HepG2 (cell line): ENCODE data around the gene FBXL7. TPM values are rescaled to one million over a fixed set of nuclear protein-coding genes. Genes with fewer than 3 reads are reported as not detected.

ENCODE experiments used
- ATAC-seq: fragments of 200-7000 bp; cut with Tn5 transposase; 3 replicates; pipeline ENCODE4 v1.9.1; 2020; ENCODE audit warnings: mild to moderate bottlenecking, moderate library complexity
- BruUV-seq: library from RNA; stranded (reverse); fragments of 400-500 nt; replicated peaks from 2 replicates; lab custom pipeline; 2021; lab: Mats Ljungman, UMichigan
- CTCF ChIA-PET: fragments of 300-600 bp; formaldehyde crosslinking; extraction: SDS; loops from one replicate; lab custom pipeline; 2021; ENCODE audit warnings: low total read pairs, inconsistent platforms, low intra/inter-chr PET ratio; lab: Yijun Ruan, JAX
- POLR2A ChIA-PET: fragments of 350-600 bp; sonication (Branson Sonifier 250); formaldehyde crosslinking; loops from one replicate; lab custom pipeline; 2020; ENCODE audit warnings: antibody characterized with exemption, inconsistent platforms; lab: Yijun Ruan, JAX
- DNase-seq: peaks from one replicate; pipeline ENCODE4 v3.0.0-alpha.2; 2015; ENCODE audit warnings: low spot score
- FAIRE-seq: peaks from 3 replicates; lab custom pipeline; 2011; peaks lifted over from hg19 to GRCh38; lab: Jason Lieb, UNC
- H2AFZ ChIP-seq: one replicate; pipeline ENCODE4 v1.6.1; 2011; ENCODE audit warnings: low read length, inconsistent platforms
- H3K27ac ChIP-seq: fragments of 300-600 bp; 3 replicates; pipeline ENCODE4 v1.8.0; 2011; ENCODE audit warnings: mixed run types, mild to moderate bottlenecking, mixed read lengths, low read length, inconsistent platforms; ENCODE audit not compliant: insufficient read depth; ENCODE audit errors: extremely low read length
- H3K27me3 ChIP-seq, 2 experiments: fragments of 200-600 bp in 1 of 2; 2 replicates in 1 of 2; 3 replicates in 1 of 2; pipeline versions ENCODE4 v1.6.0 to v1.8.0; 2011; ENCODE audit warnings: low read length in 2 of 2, mild to moderate bottlenecking in 2 of 2, moderate library complexity in 2 of 2, inconsistent platforms in 1 of 2; ENCODE audit not compliant: insufficient read depth in 2 of 2, control insufficient read depth in 1 of 2
- H3K36me3 ChIP-seq, 2 experiments: fragments of 200-600 bp in 1 of 2; replicated peaks in 1 of 2; 2 replicates in 1 of 2; 3 replicates in 1 of 2; pipeline versions ENCODE4 v1.5.1 to v1.8.0; 2011; ENCODE audit warnings: low read length in 2 of 2, inconsistent platforms in 1 of 2; ENCODE audit not compliant: insufficient read depth in 2 of 2, control insufficient read depth in 1 of 2
- H3K4me1 ChIP-seq: 2 replicates; pipeline ENCODE4 v1.5.1; 2012; ENCODE audit warnings: low read length, inconsistent platforms; ENCODE audit not compliant: insufficient read depth
- H3K4me2 ChIP-seq: 2 replicates; pipeline ENCODE4 v1.6.0; 2011; ENCODE audit warnings: low read depth, low read length, inconsistent platforms
- H3K4me3 ChIP-seq, 3 experiments: fragments of 200-600 bp in 1 of 3; sonication (generic), shearing (Covaris generic) in 1 of 3; replicated peaks in 1 of 3; 2 replicates each; pipeline ENCODE4 v1.5.1; 2011 to 2016; ENCODE audit warnings: low read length in 3 of 3, inconsistent platforms in 2 of 3, low read depth in 2 of 3, mild to moderate bottlenecking in 2 of 3, control low read depth in 1 of 3, mixed read lengths in 1 of 3; ENCODE audit not compliant: insufficient read depth in 1 of 3
- H3K79me2 ChIP-seq: one replicate; pipeline ENCODE4 v1.6.1; 2011; ENCODE audit warnings: low read length, inconsistent platforms; ENCODE audit not compliant: insufficient read depth
- H3K9ac ChIP-seq: 2 replicates; pipeline ENCODE4 v1.6.0; 2011; ENCODE audit warnings: mild to moderate bottlenecking, low read depth, low read length, inconsistent platforms; ENCODE audit not compliant: insufficient read depth
- H3K9me3 ChIP-seq: 2 replicates; pipeline ENCODE4 v1.5.1; 2012; ENCODE audit warnings: mild to moderate bottlenecking, low read length
- H4K20me1 ChIP-seq: 2 replicates; pipeline ENCODE4 v1.6.0; 2011; ENCODE audit warnings: inconsistent platforms, mild to moderate bottlenecking, low read length, moderate library complexity; ENCODE audit not compliant: insufficient read depth
- DPF2 ChIP-seq: sonication (generic); formaldehyde crosslinking; IDR thresholded peaks from 2 replicates; pipeline ENCODE4 v1.4.0; 2020; ENCODE audit warnings: mild to moderate bottlenecking, low read depth, missing genetic modification reagents, borderline replicate concordance
- HOXA9 ChIP-seq: sonication (generic); formaldehyde crosslinking; IDR thresholded peaks from 2 replicates; pipeline ENCODE4 v1.8.1; 2022; ENCODE audit warnings: missing genetic modification reagents, mild to moderate bottlenecking, moderate library complexity, borderline replicate concordance
- UBTF ChIP-seq: sonication (generic); formaldehyde crosslinking; IDR thresholded peaks from 2 replicates; pipeline ENCODE4 v1.4.0; 2020; ENCODE audit warnings: mild to moderate bottlenecking, missing genetic modification reagents
- ZNF276 ChIP-seq: sonication (generic); formaldehyde crosslinking; IDR thresholded peaks from 2 replicates; pipeline ENCODE4 v1.4.0; 2020; ENCODE audit warnings: mild to moderate bottlenecking, low read depth, missing genetic modification reagents
- ZNF382 ChIP-seq: sonication (generic); formaldehyde crosslinking; IDR thresholded peaks from 2 replicates; pipeline ENCODE4 v1.5.0; 2020; ENCODE audit warnings: missing genetic modification reagents, mild to moderate bottlenecking, borderline replicate concordance
- WGBS: methylation state at CpG from one replicate; pipeline ENCODE4 v1.1.6; 2017; ENCODE audit warnings: low lambda C conversion rate; 5-methylcytosine and 5-hydroxymethylcytosine counted together
- in situ Hi-C: cut with HindIII; loops from 2 replicates; pipeline ENCODE4 v1.10.0; 2017; ENCODE audit warnings: low pct_unique_long_range_greater_than_20kb; ENCODE audit not compliant: extremely low pct_ligation_motif_present
- intact Hi-C: fragments of 100-400 bp; cut with micrococcal nuclease; formaldehyde crosslinking; loops from one replicate; pipeline ENCODE4 v1.10.0; 2022; ENCODE audit not compliant: unreplicated experiment
- polyA plus RNA-seq, 8 experiments: library from polyadenylated mRNA; depleted of rRNA in 3 of 8; stranded (reverse) in 7 of 8; unstranded in 1 of 8; fragments of >200 nt; fragmentation: Illumina TruSeq in 4 of 8; extraction: Trizol in 4 of 8; gene quantifications; 2 replicates each; pipeline versions ENCODE4 v1.2.1 to v1.2.3, GENCODE V29; 2011 to 2016; ENCODE audit warnings: low read depth in 4 of 8, missing spikeins in 1 of 8, mixed read lengths in 1 of 8; ENCODE audit not compliant: insufficient read depth in 1 of 8
- total RNA-seq, 5 experiments: library from RNA; depleted of rRNA; stranded (reverse); fragments of >200 nt; fragmentation: Illumina TruSeq; extraction: Trizol; gene quantifications; 2 replicates each; pipeline ENCODE4 v1.2.3, GENCODE V29; 2016; ENCODE audit warnings: low read depth in 1 of 5

FBXL7 gene
- total and polyA plus RNA-seq, 2 of the 13 experiments (the other 11 are each of a cell fraction or from before 2014, with no cell fraction given), result 0.07 TPM; not detected in 1

GRCh38 chr5:15584528-15584927, 84.5 kb downstream of the FBXL7 start:
- ChIA-PET CTCF (no interaction called here), POLR2A (no interaction called here)
- TF ChIP-seq ZNF276 (CRISPR knock-in tag) (no peak), HOXA9 (no peak), ZNF382 (CRISPR knock-in tag) (no peak), DPF2 (CRISPR knock-in tag) (no peak), UBTF (CRISPR knock-in tag) (no peak)
- BruUV-seq, result no TSS peak
- Histone ChIP-seq H3K27me3 (no peaks in the 10 kb centered on the region), H3K4me2 (no peak overlapping the region), H3K79me2 (no peaks in the 10 kb centered on the region), H3K36me3 (no peaks in the 10 kb centered on the region), H3K9me3 (peaks cover 22% of the 10 kb centered on the region), H3K4me1 (no peaks in the 10 kb centered on the region), H4K20me1 (no peaks in the 10 kb centered on the region), H3K27ac (no peak overlapping the region), H2AFZ (no peak overlapping the region), H3K4me3 (no peak overlapping the region), H3K9ac (no peak overlapping the region)
- in situ Hi-C loops (no loop called here), intact Hi-C loops (no loop called here)
- WGBS, result 0% methylated on average over 1 of the region's 1 CpG
- DNase-seq (no peak), FAIRE-seq (no peak), ATAC-seq (no peak)
